ENCODE measurements around the gene TEKT1.

The TEKT1 gene

DNA sequence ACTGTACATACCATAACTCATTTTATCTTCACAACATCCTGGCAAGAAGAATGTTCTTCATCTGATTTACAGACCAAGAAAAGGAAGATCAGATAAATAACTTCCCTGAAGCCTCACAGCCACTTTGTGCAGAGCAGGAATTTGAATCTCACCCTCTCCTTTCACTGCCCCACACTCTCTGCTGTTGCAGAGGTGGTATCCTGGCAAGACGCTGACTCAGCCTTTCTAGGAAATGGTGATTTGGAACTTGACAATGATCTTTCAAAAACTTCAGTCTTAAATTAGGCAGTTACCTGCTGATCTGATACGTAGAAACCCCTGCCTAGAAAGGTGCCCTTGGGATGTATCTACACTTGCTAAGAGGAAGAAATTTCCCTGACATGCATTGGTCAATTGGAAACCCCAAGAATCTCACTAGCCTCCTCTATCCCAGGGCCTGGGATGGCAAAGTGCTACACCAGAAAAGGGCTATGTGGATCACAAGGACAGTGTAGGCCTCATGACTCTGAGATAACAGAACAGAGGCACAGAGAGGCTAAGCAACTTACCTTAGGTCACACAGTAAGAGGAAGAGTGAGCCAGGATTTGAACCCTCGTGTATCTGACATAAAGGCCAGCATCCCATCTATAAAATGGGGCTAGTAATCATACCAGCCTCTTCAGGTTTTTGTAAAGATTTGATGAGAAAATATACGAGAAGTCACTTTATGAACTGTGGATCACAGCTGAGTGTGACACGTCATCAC, 37.6 kb downstream of the TEKT1 start:
- TF ChIP-seq, protein P1, sequence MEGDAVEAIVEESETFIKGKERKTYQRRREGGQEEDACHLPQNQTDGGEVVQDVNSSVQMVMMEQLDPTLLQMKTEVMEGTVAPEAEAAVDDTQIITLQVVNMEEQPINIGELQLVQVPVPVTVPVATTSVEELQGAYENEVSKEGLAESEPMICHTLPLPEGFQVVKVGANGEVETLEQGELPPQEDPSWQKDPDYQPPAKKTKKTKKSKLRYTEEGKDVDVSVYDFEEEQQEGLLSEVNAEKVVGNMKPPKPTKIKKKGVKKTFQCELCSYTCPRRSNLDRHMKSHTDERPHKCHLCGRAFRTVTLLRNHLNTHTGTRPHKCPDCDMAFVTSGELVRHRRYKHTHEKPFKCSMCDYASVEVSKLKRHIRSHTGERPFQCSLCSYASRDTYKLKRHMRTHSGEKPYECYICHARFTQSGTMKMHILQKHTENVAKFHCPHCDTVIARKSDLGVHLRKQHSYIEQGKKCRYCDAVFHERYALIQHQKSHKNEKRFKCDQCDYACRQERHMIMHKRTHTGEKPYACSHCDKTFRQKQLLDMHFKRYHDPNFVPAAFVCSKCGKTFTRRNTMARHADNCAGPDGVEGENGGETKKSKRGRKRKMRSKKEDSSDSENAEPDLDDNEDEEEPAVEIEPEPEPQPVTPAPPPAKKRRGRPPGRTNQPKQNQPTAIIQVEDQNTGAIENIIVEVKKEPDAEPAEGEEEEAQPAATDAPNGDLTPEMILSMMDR (IDR thresholded peaks at IDR 0.05; ENCODE audit: insufficient read depth, low read depth, low read length, missing control alignments) = no peak
- no peak for DNase-seq (ENCODE audit: low read depth)
- no peak overlapping the region for H3K4me3 ChIP-seq (ENCODE audit: low read length)

DNA sequence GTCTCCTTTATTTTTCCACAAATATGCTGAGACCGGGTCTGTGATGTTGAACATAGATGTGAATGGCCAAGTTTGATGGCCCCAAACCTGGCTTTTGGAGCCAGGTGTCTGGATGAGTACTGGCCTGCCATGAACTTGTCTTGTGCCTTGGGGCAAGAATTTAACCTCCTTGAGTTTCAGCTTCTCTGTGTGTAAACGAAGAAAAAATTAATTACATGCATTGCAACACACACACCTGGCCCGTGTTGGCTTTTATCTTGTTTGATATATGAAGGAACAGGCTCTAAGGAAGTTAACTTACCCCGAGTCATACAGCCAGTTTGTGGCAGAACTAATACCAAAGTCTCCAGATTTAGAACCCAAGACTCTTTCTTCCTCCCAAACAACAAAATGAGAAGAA, 42.4 kb downstream of the TEKT1 start:
- DNase-seq (ENCODE audit: low read depth) = peak; percentile 72
- TF ChIP-seq, protein P1 (IDR thresholded peaks at IDR 0.05; ENCODE audit: insufficient read depth, low read depth, low read length, missing control alignments) = no peak
- H3K4me3 ChIP-seq (ENCODE audit: low read length) = no peak overlapping the region

DNA sequence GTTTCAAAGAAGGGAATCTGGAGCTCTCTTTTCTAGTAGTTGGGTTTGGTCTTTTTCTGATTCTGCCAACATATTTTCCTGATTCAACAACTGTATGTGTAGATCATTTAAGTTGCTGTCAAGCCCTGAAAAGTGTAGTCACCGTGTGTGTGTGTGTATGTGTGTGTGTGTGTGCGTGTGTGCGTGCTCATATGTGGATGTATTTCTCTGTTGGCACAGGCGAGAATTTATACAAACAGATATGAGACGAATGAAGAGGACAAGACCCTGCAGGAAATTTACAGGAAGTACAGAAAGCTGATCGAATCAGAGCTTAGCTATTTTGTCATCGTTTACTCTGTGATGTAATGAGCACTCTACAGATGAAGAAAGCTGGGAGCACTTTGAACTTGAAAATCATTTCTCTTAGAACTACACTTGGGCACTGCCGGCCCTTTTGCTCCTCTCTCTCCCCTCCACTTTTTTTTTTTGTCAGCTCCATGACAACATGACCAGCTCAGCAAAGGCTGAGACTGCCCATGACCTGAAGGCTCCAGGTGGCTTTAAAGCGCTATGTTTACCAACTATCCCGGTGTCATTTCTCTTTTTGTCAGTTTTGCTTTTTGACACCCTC, 44.3 kb downstream of the TEKT1 start:
- TF ChIP-seq, protein P1 (IDR thresholded peaks at IDR 0.05; ENCODE audit: insufficient read depth, low read depth, low read length, missing control alignments) = no peak
- H3K4me3 ChIP-seq (ENCODE audit: low read length) = no peak overlapping the region
- peak; percentile 49 for DNase-seq (ENCODE audit: low read depth)

DNA sequence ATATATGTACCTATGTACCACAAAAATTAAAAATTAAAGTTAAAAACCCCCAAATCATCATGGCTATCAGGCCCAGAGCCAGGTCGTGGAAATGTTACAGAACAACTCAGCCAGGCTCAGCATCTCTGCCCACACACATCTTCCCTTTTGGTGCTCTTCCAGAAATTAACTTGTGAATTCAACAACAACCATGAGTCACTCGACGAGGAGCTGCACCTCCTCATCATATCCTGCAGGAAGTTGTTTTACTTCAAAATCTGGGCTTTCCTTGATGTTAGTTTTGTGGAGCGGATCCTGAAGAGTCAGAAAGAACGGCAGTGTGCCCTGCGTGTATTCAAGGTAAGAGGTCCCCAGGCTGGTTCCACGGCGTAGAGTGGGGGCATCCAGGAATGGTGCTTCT, 44.9 kb downstream of the TEKT1 start:
- no peak overlapping the region for H3K4me3 ChIP-seq (ENCODE audit: low read length)
- TF ChIP-seq, protein P1 (IDR thresholded peaks at IDR 0.05; ENCODE audit: insufficient read depth, low read depth, low read length, missing control alignments) = peak; percentile 16
- DNase-seq (ENCODE audit: low read depth) = peak; percentile 84

DNA sequence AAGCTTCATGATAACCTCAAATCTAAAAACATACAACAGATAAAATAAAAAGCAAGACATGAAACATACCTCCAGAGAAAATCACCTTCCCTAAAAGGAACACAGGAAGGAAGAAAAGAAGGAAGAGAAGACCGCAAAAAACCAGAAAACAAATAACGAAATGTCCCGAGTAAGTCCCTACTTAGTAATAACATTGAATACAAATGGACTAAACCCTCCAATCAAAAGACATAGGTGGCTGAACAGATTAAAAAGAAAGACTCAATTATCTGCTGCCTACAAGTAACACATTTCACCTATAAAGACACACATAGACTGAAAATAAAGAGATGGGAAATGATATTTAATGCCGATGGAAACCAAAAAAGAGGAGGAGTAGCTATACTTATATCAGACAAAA, 49.3 kb downstream of the TEKT1 start:
- no peak for DNase-seq (ENCODE audit: low read depth)
- TF ChIP-seq, protein P1 (IDR thresholded peaks at IDR 0.05; ENCODE audit: insufficient read depth, low read depth, low read length, missing control alignments) = no peak
- H3K4me3 ChIP-seq (ENCODE audit: low read length) = no peak overlapping the region

DNA sequence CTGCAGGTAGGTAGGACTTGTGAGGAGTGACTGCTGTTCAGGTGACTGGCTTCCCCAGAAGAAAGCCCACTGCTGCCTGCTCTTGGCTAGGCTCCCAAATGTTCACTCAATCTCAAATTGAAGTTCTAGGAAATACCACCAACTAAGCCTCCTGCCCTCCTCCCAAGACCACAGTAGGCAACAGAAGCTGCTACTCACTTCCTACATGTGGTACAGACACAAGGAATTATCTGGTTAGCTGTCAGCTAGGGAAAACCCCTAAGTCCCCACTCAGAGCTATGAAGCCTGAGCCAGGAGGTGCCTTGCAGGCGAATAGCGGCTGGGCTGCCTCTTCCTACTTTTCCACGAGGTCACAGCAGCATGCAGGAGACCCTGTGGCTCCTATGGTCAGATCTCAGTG, 50.6 kb downstream of the TEKT1 start:
- no peak for DNase-seq (ENCODE audit: low read depth)
- no peak overlapping the region for H3K4me3 ChIP-seq (ENCODE audit: low read length)
- TF ChIP-seq, protein P1 (IDR thresholded peaks at IDR 0.05; ENCODE audit: insufficient read depth, low read depth, low read length, missing control alignments) = no peak

Measured in epithelial cell of esophagus (primary cell).